Lower lobe of right lung (tissue), 2 donors: ENCODE measurements around the gene DARS2. TPM values are rescaled to one million over a fixed set of nuclear protein-coding genes. Genes with fewer than 3 reads are reported as not detected.
A peak's percentile ranks its signal among the peaks of the same experiment; 100 is the strongest.
"Not testable (repeated sequence)": the region's sequence is repeated elsewhere in the genome, so short reads cannot be mapped to it uniquely, and the experiment has no call there.

Experiments used
- ATAC-seq, 2 donors: fragments of 200-7000 bp; cut with Tn5 transposase; one replicate each; pipeline ENCODE4 v1.9.1; 2020 to 2022; ENCODE audit warnings: mild to moderate bottlenecking in 2 of 2, moderate library complexity in 2 of 2
- DNase-seq: peaks from one replicate; pipeline ENCODE4 v3.0.0-alpha.2; 2020
- H3K27ac ChIP-seq: fragments of 200-600 bp; one replicate; pipeline ENCODE4 v1.8.0; 2022
- H3K27me3 ChIP-seq: fragments of 200-600 bp; one replicate; pipeline ENCODE4 v1.8.0; 2022; ENCODE audit warnings: low read depth
- H3K36me3 ChIP-seq: fragments of 200-600 bp; one replicate; pipeline ENCODE4 v1.8.0; 2022; ENCODE audit warnings: mild to moderate bottlenecking
- H3K4me1 ChIP-seq: fragments of 200-600 bp; one replicate; pipeline ENCODE4 v1.8.0; 2022
- H3K4me3 ChIP-seq: fragments of 200-600 bp; one replicate; pipeline ENCODE4 v1.8.0; 2022; ENCODE audit warnings: mild to moderate bottlenecking
- H3K9me3 ChIP-seq: fragments of 200-600 bp; one replicate; pipeline ENCODE4 v1.8.0; 2022
- CTCF ChIP-seq: fragments of 200-600 bp; IDR thresholded peaks from one replicate; pipeline ENCODE4 v1.8.0; 2022; ENCODE audit warnings: antibody characterized with exemption, mild to moderate bottlenecking
- intact Hi-C: fragments of 100-400 bp; cut with DNase I; formaldehyde crosslinking; loops from one replicate; pipeline ENCODE4 v1.11.0; 2022
- total RNA-seq: library from RNA; stranded (reverse); fragmentation: NEBNext Ultra II Directional; extraction: Animal tissue kit (Norgen Biotek cat#: 25700); gene quantifications from one replicate; pipeline ENCODE4 v1.2.1, GENCODE V29; 2021
- donor health status: DM: no; HTN: yes; CAD: no; lungs with severe emphysema.

The DARS2 gene
- total RNA-seq, 1 donor from 2014 or later: 17.1 TPM

- Histone ChIP-seq H3K4me1 (peaks cover 36% of the 10 kb centered on the region), H3K27ac (peak overlapping the region; percentile 95), H3K36me3 (peaks cover 28% of the 10 kb centered on the region), H3K4me3 (no peak overlapping the region), H3K27me3 (no peaks in the 10 kb centered on the region), H3K9me3 (no peaks in the 10 kb centered on the region)
- no peak for TF ChIP-seq CTCF
- DNase-seq (no peak), ATAC-seq (no peak)
- intact Hi-C loops: no loop called here
Measured at GRCh38 chr1:173871091-173871490, 46.6 kb downstream of the DARS2 start.

GRCh38 chr1:173871500-173871899 lies 47.0 kb downstream of the DARS2 start:
- intact Hi-C loops: no loop called here
- H3K27ac ChIP-seq: no peak overlapping the region
- TF ChIP-seq CTCF: no peak
- no peaks in the 10 kb centered on the region for H3K9me3 ChIP-seq
- DNase-seq: no peak
- ATAC-seq: no peak
- no peaks in the 10 kb centered on the region for H3K27me3 ChIP-seq
- no peak overlapping the region for H3K4me3 ChIP-seq
- H3K4me1 ChIP-seq: peaks cover 32% of the 10 kb centered on the region
- H3K36me3 ChIP-seq: peaks cover 28% of the 10 kb centered on the region

GRCh38 chr1:173876732-173877131 lies 52.3 kb downstream of the DARS2 start:
- no peak for TF ChIP-seq CTCF
- DNase-seq (no peak), ATAC-seq (no peak)
- Histone ChIP-seq H3K27ac (no peak overlapping the region), H3K4me1 (no peaks in the 10 kb centered on the region), H3K4me3 (no peak overlapping the region), H3K9me3 (no peaks in the 10 kb centered on the region), H3K27me3 (no peaks in the 10 kb centered on the region), H3K36me3 (peaks cover 50% of the 10 kb centered on the region)
- intact Hi-C loops: no loop called here

GRCh38 chr1:173878251-173878650 lies 53.8 kb downstream of the DARS2 start:
- DNase-seq: no peak

GRCh38 chr1:173881117-173881516 lies 56.6 kb downstream of the DARS2 start:
- H3K9me3 ChIP-seq, intact Hi-C loops, ATAC-seq, H3K27ac ChIP-seq, H3K4me1 ChIP-seq, H3K27me3 ChIP-seq, H3K4me3 ChIP-seq, DNase-seq: not testable (repeated sequence)
- H3K36me3 ChIP-seq: peaks cover 37% of the 10 kb centered on the region

More at GRCh38 chr1:173878251-173878650, 53.8 kb downstream of the DARS2 start:
- no peaks in the 10 kb centered on the region for H3K27me3 ChIP-seq
- ATAC-seq: no peak
- TF ChIP-seq CTCF: no peak
- no peak overlapping the region for H3K4me3 ChIP-seq
- H3K36me3 ChIP-seq: peaks cover 48% of the 10 kb centered on the region
- H3K27ac ChIP-seq: no peak overlapping the region
- intact Hi-C loops: no loop called here
- H3K4me1 ChIP-seq: no peaks in the 10 kb centered on the region
- H3K9me3 ChIP-seq: no peaks in the 10 kb centered on the region

- intact Hi-C loops: no loop called here
- Histone ChIP-seq H3K27me3 (no peaks in the 10 kb centered on the region), H3K9me3 (no peaks in the 10 kb centered on the region), H3K36me3 (peaks cover 28% of the 10 kb centered on the region), H3K4me3 (no peak overlapping the region), H3K27ac (no peak overlapping the region), H3K4me1 (no peaks in the 10 kb centered on the region)
- TF ChIP-seq CTCF: no peak
- no peak for DNase-seq
- no peak for ATAC-seq
Measured at GRCh38 chr1:173884701-173885100, 60.2 kb downstream of the DARS2 start.
